Measurements from ENCODE around the gene PHF21B.

GRCh38 chr22:44892803-44893730 lies 116.7 kb downstream of the PHF21B start:
- no peak for TF ChIP-seq CTCF (IDR thresholded peaks at IDR 0.05)
- TF ChIP-seq REST (IDR thresholded peaks at IDR 0.05; ENCODE audit: insufficient read depth in 1 of 2, low read depth in 2 of 2, low read length in 1 of 2), result no peak
- no peak for TF ChIP-seq POLR2AphosphoS5 (IDR thresholded peaks at IDR 0.05; ENCODE audit: low read depth, low read length)
- no peak for TF ChIP-seq SIN3A (IDR thresholded peaks at IDR 0.05; ENCODE audit: borderline replicate concordance, insufficient read depth, low read depth, low read length)
- TF ChIP-seq TCF7L2 (IDR thresholded peaks at IDR 0.05; ENCODE audit: low read depth, low read length), result no peak
